A549 (cell line): ENCODE measurements around the gene GPR108. TPM values are rescaled to one million over a fixed set of nuclear protein-coding genes. Genes with fewer than 3 reads are reported as not detected.

ENCODE experiments used
- ATAC-seq, 2 experiments: fragments of 200-7000 bp in 1 of 2; fragments of >200 bp in 1 of 2; cut with Nextera tagmentation in 1 of 2; cut with Tn5 transposase in 1 of 2; 3 replicates each; pipeline versions ENCODE4 v1.8.0 to v1.9.1; 2018 to 2020; ENCODE audit warnings: mild to moderate bottlenecking in 1 of 2, moderate library complexity in 1 of 2
- CTCF ChIA-PET: fragments of 300-600 bp; sonication (Branson Sonifier 250); formaldehyde crosslinking; extraction: SDS; loops from one replicate; lab custom pipeline; 2021; ENCODE audit warnings: antibody characterized with exemption, inconsistent platforms; lab: Yijun Ruan, JAX
- POLR2A ChIA-PET: fragments of 350-600 bp; formaldehyde crosslinking; extraction: SDS; loops from one replicate; lab custom pipeline; 2021; ENCODE audit warnings: antibody characterized with exemption, inconsistent platforms; lab: Yijun Ruan, JAX
- DNase-seq, 2 experiments: peaks; one replicate each; pipeline versions ENCODE4 v3.0.0 to v3.0.0-alpha.2; 2011 to 2016; ENCODE audit warnings: low read depth in 1 of 2, low spot score in 1 of 2
- FAIRE-seq: peaks from 2 replicates; lab custom pipeline; 2011; peaks lifted over from hg19 to GRCh38; lab: Jason Lieb, UNC
- H3K27ac ChIP-seq, 2 experiments: fragments of >200 bp; sonication (Bioruptor Twin); formaldehyde crosslinking; 3 replicates each; pipeline ENCODE4 v1.5.1; 2016 to 2017
- H3K4me1 ChIP-seq: fragments of >200 bp; sonication (Bioruptor Twin); formaldehyde crosslinking; 3 replicates; pipeline ENCODE4 v1.6.1; 2016
- H3K4me2 ChIP-seq: fragments of >200 bp; sonication (Bioruptor Twin); formaldehyde crosslinking; 3 replicates; pipeline ENCODE4 v1.6.1; 2016
- H3K4me3 ChIP-seq: fragments of >200 bp; sonication (Bioruptor Twin); formaldehyde crosslinking; 3 replicates; pipeline ENCODE4 v1.5.1; 2016
- H3K9me3 ChIP-seq: fragments of >200 bp; sonication (Bioruptor Twin); formaldehyde crosslinking; 3 replicates; pipeline ENCODE4 v1.6.1; 2016
- BHLHE40 ChIP-seq: IDR thresholded peaks from 2 replicates; pipeline ENCODE4 v1.6.1; 2012; ENCODE audit warnings: low read depth, low read length, inconsistent platforms
- CBX2 ChIP-seq: fragments of 200-600 bp; sonication (generic); IDR thresholded peaks from 2 replicates; pipeline ENCODE4 v1.6.1; 2016; ENCODE audit warnings: low read depth, mild to moderate bottlenecking, borderline replicate concordance
- CBX8 ChIP-seq: fragments of 200-600 bp; sonication (generic); IDR thresholded peaks from 2 replicates; pipeline ENCODE4 v1.6.1; 2016
- CHD4 ChIP-seq: fragments of 200-600 bp; sonication (generic); IDR thresholded peaks from 2 replicates; pipeline ENCODE4 v1.6.1; 2016; ENCODE audit warnings: antibody characterized with exemption, mild to moderate bottlenecking, borderline replicate concordance
- CTCF ChIP-seq: fragments of >200 bp; sonication (Bioruptor Twin); formaldehyde crosslinking; IDR thresholded peaks from 3 replicates; pipeline ENCODE4 v1.5.1; 2016
- EHF ChIP-seq: fragments of 250-450 bp; sonication (Bioruptor Pico); IDR thresholded peaks from 2 replicates; pipeline ENCODE4 v1.5.0; 2020; ENCODE audit warnings: mild to moderate bottlenecking
- EHMT2 ChIP-seq: fragments of 200-600 bp; sonication (generic); IDR thresholded peaks from 2 replicates; pipeline ENCODE4 v1.6.1; 2016; ENCODE audit warnings: antibody characterized with exemption, low read depth, mild to moderate bottlenecking, moderate library complexity
- EP300 ChIP-seq, 2 experiments: fragments of >200 bp; sonication (Bioruptor Twin); formaldehyde crosslinking; IDR thresholded peaks; 2 replicates in 1 of 2; 3 replicates in 1 of 2; pipeline ENCODE4 v1.6.1; 2016 to 2017
- ESRRA ChIP-seq: fragments of 150-350 bp; IDR thresholded peaks from 2 replicates; pipeline ENCODE4 v1.6.1; 2014; ENCODE audit warnings: mild to moderate bottlenecking, low read length, borderline replicate concordance
- FOSB ChIP-seq: fragments of 250-450 bp; sonication (Bioruptor Pico); IDR thresholded peaks from 2 replicates; pipeline ENCODE4 v1.5.0; 2020; ENCODE audit warnings: mild to moderate bottlenecking, moderate library complexity
- HMGXB4 ChIP-seq: fragments of 250-450 bp; sonication (Bioruptor Pico); IDR thresholded peaks from 2 replicates; pipeline ENCODE4 v1.5.0; 2021; ENCODE audit warnings: mild to moderate bottlenecking, moderate library complexity, borderline replicate concordance
- JUN ChIP-seq, 2 experiments: fragments of >200 bp; sonication (Bioruptor Twin); formaldehyde crosslinking; IDR thresholded peaks; 2 replicates in 1 of 2; 3 replicates in 1 of 2; pipeline ENCODE4 v1.6.1; 2016 to 2017
- KDM1A ChIP-seq: fragments of 200-600 bp; sonication (generic); IDR thresholded peaks from 2 replicates; pipeline ENCODE4 v1.6.1; 2016; ENCODE audit warnings: low read depth, mild to moderate bottlenecking
- MAFK ChIP-seq: fragments of 450-650 bp; IDR thresholded peaks from 2 replicates; pipeline ENCODE4 v1.6.1; 2014; ENCODE audit not compliant: partially characterized antibody
- MAZ ChIP-seq: fragments of 150-350 bp; IDR thresholded peaks from 2 replicates; pipeline ENCODE4 v1.6.1; 2014; ENCODE audit warnings: antibody characterized with exemption, low read depth, low read length, borderline replicate concordance
- NPAS2 ChIP-seq: fragments of 250-450 bp; sonication (Bioruptor Pico); IDR thresholded peaks from 2 replicates; pipeline ENCODE4 v1.8.0; 2022; ENCODE audit warnings: mild to moderate bottlenecking, moderate library complexity, borderline replicate concordance
- POLR2A ChIP-seq: IDR thresholded peaks from 2 replicates; pipeline ENCODE4 v1.6.1; 2012; ENCODE audit warnings: mild to moderate bottlenecking, low read length
- POLR2AphosphoS2 ChIP-seq: conservative IDR thresholded peaks from 2 replicates; pipeline ENCODE4 v1.6.1; 2012; ENCODE audit warnings: low read length, improper control_type of control experiment, inconsistent platforms
- RAD21 ChIP-seq, 2 experiments: fragments of >200 bp in 1 of 2; sonication (Bioruptor Twin) in 1 of 2; formaldehyde crosslinking in 1 of 2; IDR thresholded peaks in 1 of 2; conservative IDR thresholded peaks in 1 of 2; 2 replicates in 1 of 2; 3 replicates in 1 of 2; pipeline ENCODE4 v1.6.1; 2012 to 2018; ENCODE audit warnings: inconsistent platforms in 1 of 2
- RFX5 ChIP-seq: fragments of 450-650 bp; IDR thresholded peaks from 2 replicates; pipeline ENCODE4 v1.7.1; 2014; ENCODE audit warnings: antibody characterized with exemption, mild to moderate bottlenecking, moderate library complexity
- TP53 ChIP-seq: fragments of 250-450 bp; sonication (Bioruptor Pico); IDR thresholded peaks from 2 replicates; pipeline ENCODE4 v1.5.0; 2021; ENCODE audit warnings: mild to moderate bottlenecking, moderate library complexity
- USF2 ChIP-seq: fragments of 450-650 bp; IDR thresholded peaks from 2 replicates; pipeline ENCODE4 v1.6.1; 2014; ENCODE audit warnings: antibody characterized with exemption
- ZFP36 ChIP-seq: fragments of 450-650 bp; IDR thresholded peaks from 2 replicates; pipeline ENCODE4 v1.6.1; 2014; ENCODE audit warnings: borderline replicate concordance; ENCODE audit not compliant: partially characterized antibody
- ZSCAN20 ChIP-seq: fragments of 250-450 bp; sonication (Bioruptor Pico); IDR thresholded peaks from 2 replicates; pipeline ENCODE4 v1.8.0; 2022; ENCODE audit warnings: mild to moderate bottlenecking, moderate library complexity
- WGBS: methylation state at CpG from one replicate; pipeline ENCODE4 v1.1.6; 2017; ENCODE audit errors: missing lambda C conversion rate; 5-methylcytosine and 5-hydroxymethylcytosine counted together
- polyA plus RNA-seq, 4 experiments: library from polyadenylated mRNA; depleted of rRNA in 3 of 4; stranded (reverse); fragments of >200 nt; fragmentation: RNase III in 1 of 4; extraction: RNeasy Plus Mini Kit Qiagen cat#74134 plus additional on column Dnase treatment in 1 of 4; gene quantifications; 2 replicates in 3 of 4; 3 replicates in 1 of 4; pipeline ENCODE4 v1.2.3, GENCODE V29; 2011 to 2017
- TF ChIP-seq, protein P1 (sequence below): IDR thresholded peaks from 2 replicates; pipeline ENCODE4 v1.6.1; 2012

The GPR108 gene
- polyA plus RNA-seq, 2 of the 4 experiments (the other 2 are of a cell fraction), result 36.4 to 50.2 TPM

DNA sequence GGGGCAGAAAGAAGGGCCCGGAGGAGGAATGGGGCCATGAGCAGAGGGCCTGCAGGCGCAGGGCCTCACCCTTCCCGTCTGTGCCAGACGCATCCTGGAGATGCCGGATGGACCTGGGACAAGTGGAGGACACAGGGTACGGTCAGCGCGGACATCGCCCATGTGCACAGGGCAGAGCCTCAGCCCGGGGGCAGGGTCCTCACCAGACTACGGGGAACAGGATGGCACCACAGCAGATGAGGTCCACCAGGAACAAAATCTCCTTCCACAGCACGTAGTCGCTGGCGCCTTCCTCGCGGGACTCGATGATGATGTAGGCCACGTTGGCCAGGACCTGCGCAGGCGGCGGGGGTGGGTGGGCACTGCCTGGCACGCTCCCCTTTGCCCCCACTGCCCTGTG lies 5.6 kb downstream of the GPR108 start (continued):
- TF ChIP-seq, protein P1, sequence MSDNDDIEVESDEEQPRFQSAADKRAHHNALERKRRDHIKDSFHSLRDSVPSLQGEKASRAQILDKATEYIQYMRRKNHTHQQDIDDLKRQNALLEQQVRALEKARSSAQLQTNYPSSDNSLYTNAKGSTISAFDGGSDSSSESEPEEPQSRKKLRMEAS, result no peak

GRCh38 chr19:6730941-6731670 lies 6.3 kb downstream of the GPR108 start:
- no peak for DNase-seq
- 93% methylated on average over 11 of the region's 30 CpGs for WGBS
- Histone ChIP-seq H3K27ac (peak overlapping the region in 1 of 2 experiments; percentile 75; a peak in 3 of 6 replicates), H3K4me2 (peak overlapping the region; percentile 52; the same call in 2 of the 3 replicates), H3K4me1 (peaks cover 14% of the 10 kb centered on the region; the same call in 2 of the 3 replicates), H3K4me3 (no peak overlapping the region), H3K9me3 (no peaks in the 10 kb centered on the region)
- TF ChIP-seq POLR2AphosphoS2, result no peak
- POLR2A ChIA-PET, result no interaction called here
- CTCF ChIA-PET, result interaction anchor here (0.6 to 1.0 kb wide), 2 partner anchors 131 to 214 kb away, joined by 3 read pairs; no protein-coding TSS in a partner anchor
- ATAC-seq, result no peak; a peak in 1 of 6 replicates
- no peak for FAIRE-seq

- FAIRE-seq, result no peak
- 41% methylated on average over 13 of the region's 27 CpGs for WGBS
- peak; percentile 49 to 84 for DNase-seq
- peaks cover 19% of the 10 kb centered on the region for H3K4me1 ChIP-seq
- no peaks in the 10 kb centered on the region for H3K9me3 ChIP-seq
- ChIA-PET POLR2A (no interaction called here), CTCF (interaction anchor here (0.6 to 1.0 kb wide), 3 partner anchors 132 to 734 kb away, joined by 3 to 4 read pairs (median 3); no protein-coding TSS in a partner anchor)
- H3K4me3 ChIP-seq, result no peak overlapping the region
- ATAC-seq, result peak; percentile 60 to 85
- peak overlapping the region; percentile 59 to 75; a peak in 5 of 6 replicates for H3K27ac ChIP-seq
- TF ChIP-seq FOSB (CRISPR knock-in tag) (no peak), CBX2 (no peak), CBX8 (no peak), JUN (IDR thresholded peaks at IDR 0.05) (no peak), BHLHE40 (no peak), ZSCAN20 (CRISPR knock-in tag) (no peak), EHF (CRISPR knock-in tag) (no peak), ZFP36 (no peak), EHMT2 (no peak), USF2 (no peak), NPAS2 (CRISPR knock-in tag) (no peak), CHD4 (no peak), TP53 (no peak), MAZ (no peak), RFX5 (no peak)
- H3K4me2 ChIP-seq, result peak overlapping the region; percentile 52
These were observed 7.1 kb downstream of the GPR108 start for GRCh38 chr19:6730153-6730804.

DNA sequence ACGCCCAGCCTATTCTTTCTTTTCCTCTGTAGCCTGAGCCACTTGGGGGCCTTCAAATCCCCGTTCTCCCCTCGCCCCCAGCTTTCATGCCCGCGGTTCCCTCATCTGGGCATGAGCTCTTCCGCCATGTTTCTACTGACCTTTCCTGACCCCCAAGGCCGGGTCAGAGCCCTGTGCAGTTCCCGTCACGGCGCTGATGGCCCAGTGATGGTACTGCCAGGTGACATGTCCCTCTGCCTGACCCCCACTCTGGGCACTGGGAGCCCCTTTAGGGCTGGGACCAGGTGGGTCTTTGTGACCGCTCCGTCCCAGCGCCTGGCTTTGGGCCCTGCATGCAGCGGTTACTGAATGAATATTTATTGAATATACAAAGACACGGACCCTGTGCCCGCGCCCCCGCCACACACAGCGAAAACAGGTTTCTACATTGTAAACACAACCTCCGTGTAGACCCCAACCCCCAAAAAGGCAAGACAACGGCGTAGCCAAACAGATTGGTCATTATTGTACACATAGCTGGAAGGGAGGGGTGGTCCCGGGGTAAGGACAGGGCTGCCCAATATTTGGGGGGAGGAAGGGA lies 7.7 kb downstream of the GPR108 start:
- peak overlapping the region; percentile 59 to 75; a peak in 5 of 6 replicates for H3K27ac ChIP-seq
- no peak for DNase-seq
- no peak overlapping the region for H3K4me3 ChIP-seq
- TF ChIP-seq CTCF, result no peak
- TF ChIP-seq MAZ, result no peak
- no peak for TF ChIP-seq EP300 (IDR thresholded peaks at IDR 0.05)
- TF ChIP-seq MAFK, result no peak
- no peak for TF ChIP-seq HMGXB4 (CRISPR knock-in tag)
- TF ChIP-seq ESRRA, result no peak
- no peak for TF ChIP-seq POLR2A
- TF ChIP-seq RAD21 (conservative IDR thresholded peaks at IDR 0.05 in 1 of 2, IDR thresholded peaks at IDR 0.05 in 1 of 2), result no peak
- TF ChIP-seq JUN (IDR thresholded peaks at IDR 0.05), result no peak
- TF ChIP-seq NPAS2 (CRISPR knock-in tag), result no peak
- TF ChIP-seq KDM1A, result no peak
- TF ChIP-seq, all 56 proteins: peak for 0
- H3K9me3 ChIP-seq, result no peaks in the 10 kb centered on the region
- H3K4me1 ChIP-seq, result peaks cover 25% of the 10 kb centered on the region
- H3K4me2 ChIP-seq, result peak overlapping the region; percentile 52
- 86% methylated on average over 23 of the region's 23 CpGs for WGBS
- FAIRE-seq (no peak), ATAC-seq (no peak)
- CTCF ChIA-PET, result interaction anchor here (0.6 to 1.5 kb wide), 4 partner anchors 9 to 735 kb away, joined by 3 to 7 read pairs (median 4); partner anchors contain the start of gene GPR108
- POLR2A ChIA-PET, result interaction anchor here (0.5 kb wide), 1 partner anchor 83 kb away, joined by 3 read pairs; no protein-coding TSS in a partner anchor
